Aorta (tissue), 5 donors: ENCODE data around the gene PEAK1. TPM values are rescaled to one million over a fixed set of nuclear protein-coding genes. Genes with fewer than 3 reads are reported as not detected.

ENCODE experiments used
- ATAC-seq: fragments of 200-7000 bp; cut with Tn5 transposase; one replicate; pipeline ENCODE4 v1.9.1; 2022; ENCODE audit warnings: moderate library complexity; ENCODE audit not compliant: low FRiP score
- DNase-seq, 2 donors: peaks; one replicate each; pipeline ENCODE4 v3.0.0-alpha.2; 2020
- H3K27ac ChIP-seq, 2 donors: one replicate each; pipeline ENCODE4 v1.5.1; 2013; ENCODE audit warnings: low read length in 2 of 2, mild to moderate bottlenecking in 2 of 2, moderate library complexity in 2 of 2, control low read depth in 1 of 2, inconsistent platforms in 1 of 2, low read depth in 1 of 2
- H3K27me3 ChIP-seq, 2 donors: one replicate each; pipeline ENCODE4 v1.6.1; 2013; ENCODE audit warnings: control low read depth in 1 of 2, low read length in 1 of 2, mild to moderate bottlenecking in 1 of 2, moderate library complexity in 1 of 2; ENCODE audit not compliant: insufficient read depth in 2 of 2, control insufficient read depth in 1 of 2
- H3K36me3 ChIP-seq, 2 donors: one replicate each; pipeline ENCODE4 v1.6.1; 2013; ENCODE audit warnings: control low read depth in 1 of 2, low read length in 1 of 2, mild to moderate bottlenecking in 1 of 2; ENCODE audit not compliant: insufficient read depth in 2 of 2, control insufficient read depth in 1 of 2
- H3K4me1 ChIP-seq, 2 donors: one replicate each; pipeline ENCODE4 v1.6.1; 2013; ENCODE audit warnings: low read length in 2 of 2, control low read depth in 1 of 2, mild to moderate bottlenecking in 1 of 2, moderate library complexity in 1 of 2; ENCODE audit not compliant: insufficient read depth in 2 of 2, control insufficient read depth in 1 of 2
- H3K4me3 ChIP-seq, 2 donors: one replicate each; pipeline ENCODE4 v1.5.1; 2013; ENCODE audit warnings: low read length in 2 of 2, control low read depth in 1 of 2, mild to moderate bottlenecking in 1 of 2
- H3K9me3 ChIP-seq: one replicate; pipeline ENCODE4 v1.6.1; 2013; ENCODE audit warnings: mild to moderate bottlenecking, low read length; ENCODE audit not compliant: control insufficient read depth
- WGBS, 2 donors: extraction: QIAGEN DNeasy Blood & Tissue Kit; methylation state at CpG; one replicate each; pipeline ENCODE4 v1.1.7; 2013; 5-methylcytosine and 5-hydroxymethylcytosine counted together
- intact Hi-C, 2 donors: fragments of 100-400 bp; cut with DNase I; formaldehyde crosslinking; loops; one replicate each; pipeline versions ENCODE4 v1.14.2 to v1.15.0; 2022
- polyA plus RNA-seq, 2 donors: library from polyadenylated mRNA; stranded (reverse); fragments of 200-250 nt; gene quantifications; one replicate each; pipeline ENCODE4 v1.2.3, GENCODE V29; 2013
- total RNA-seq, 2 donors: library from RNA; stranded (reverse); fragmentation: NEBNext Ultra II Directional; extraction: Animal tissue kit (Norgen Biotek cat#: 25700); gene quantifications; one replicate each; pipeline ENCODE4 v1.2.1, GENCODE V29; 2021
- donor health status: healthy with polysubstance abuse.
- donor health status: Bipolar disorder and iron deficiency.
- donor health status: DM: no; HTN: no; CAD: no.
- donor health status: DM: no; HTN: no; CAD: no.
- donor health status: DM: yes; HTN: yes; CAD: no.

Gene PEAK1
- total and polyA plus RNA-seq, 4 donors = 8.0 to 105 (median 53.4) TPM

- H3K4me1 ChIP-seq = peaks cover 0 to 5% of the 10 kb centered on the region in 2 donors
- intact Hi-C loops = no loop called here
- no peak overlapping the region for H3K4me3 ChIP-seq
- DNase-seq (no peak), ATAC-seq (no peak)
- H3K36me3 ChIP-seq = no peaks in the 10 kb centered on the region
- no peaks in the 10 kb centered on the region for H3K27me3 ChIP-seq
- H3K9me3 ChIP-seq = no peaks in the 10 kb centered on the region
- H3K27ac ChIP-seq = no peak overlapping the region
- 45 to 51% methylated on average over 4 of the region's 4 CpGs for WGBS, 2 donors
These were observed 72.7 kb downstream of the PEAK1 start for GRCh38 chr15:77347197-77347596.

- H3K27ac ChIP-seq = no peak overlapping the region
- ATAC-seq (no peak), DNase-seq (no peak)
- no peak overlapping the region for H3K4me3 ChIP-seq
- no peaks in the 10 kb centered on the region for H3K27me3 ChIP-seq
- WGBS, 2 donors = 93 to 95% methylated on average over 4 of the region's 4 CpGs
- H3K9me3 ChIP-seq = no peaks in the 10 kb centered on the region
- H3K36me3 ChIP-seq = no peaks in the 10 kb centered on the region
- H3K4me1 ChIP-seq = peaks cover 0 to 3% of the 10 kb centered on the region in 2 donors
- intact Hi-C loops = no loop called here
These were observed 73.5 kb downstream of the PEAK1 start for GRCh38 chr15:77346245-77347036.

GRCh38 chr15:77342807-77343206, 77.1 kb downstream of the PEAK1 start:
- intact Hi-C loops = no loop called here
- Histone ChIP-seq H3K27me3 (no peaks in the 10 kb centered on the region), H3K4me3 (no peak overlapping the region), H3K9me3 (no peaks in the 10 kb centered on the region), H3K36me3 (no peaks in the 10 kb centered on the region), H3K4me1 (peaks cover 0 to 3% of the 10 kb centered on the region in 2 donors), H3K27ac (no peak overlapping the region)
- DNase-seq (no peak), ATAC-seq (no peak)
- WGBS, 2 donors = 81 to 84% methylated on average over 3 of the region's 3 CpGs

- no peak overlapping the region for H3K4me3 ChIP-seq
- no peak for DNase-seq
- no peak overlapping the region for H3K27ac ChIP-seq
- no peaks in the 10 kb centered on the region for H3K36me3 ChIP-seq
- H3K4me1 ChIP-seq = peaks cover 0 to 2% of the 10 kb centered on the region in 2 donors
- 88 to 92% methylated on average over 3 of the region's 3 CpGs for WGBS, 2 donors
- no peaks in the 10 kb centered on the region for H3K9me3 ChIP-seq
- ATAC-seq = no peak
- H3K27me3 ChIP-seq = no peaks in the 10 kb centered on the region
- intact Hi-C loops = no loop called here
These were observed 79.7 kb downstream of the PEAK1 start for GRCh38 chr15:77340245-77340644.

- 97 to 98% methylated on average over 2 of the region's 2 CpGs for WGBS, 2 donors
- H3K4me1 ChIP-seq = peaks cover 0 to 2% of the 10 kb centered on the region in 2 donors
- no peak for ATAC-seq
- no peaks in the 10 kb centered on the region for H3K9me3 ChIP-seq
- no peak for DNase-seq
- no peak overlapping the region for H3K4me3 ChIP-seq
- no peaks in the 10 kb centered on the region for H3K36me3 ChIP-seq
- intact Hi-C loops = no loop called here
- H3K27ac ChIP-seq = no peak overlapping the region
- no peaks in the 10 kb centered on the region for H3K27me3 ChIP-seq
These were observed 83.9 kb downstream of the PEAK1 start for GRCh38 chr15:77336006-77336405.

- Histone ChIP-seq H3K27me3 (no peaks in the 10 kb centered on the region), H3K4me3 (no peak overlapping the region), H3K27ac (no peak overlapping the region), H3K36me3 (no peaks in the 10 kb centered on the region), H3K4me1 (peaks cover 0 to 2% of the 10 kb centered on the region in 2 donors), H3K9me3 (no peaks in the 10 kb centered on the region)
- DNase-seq (no peak), ATAC-seq (no peak)
- intact Hi-C loops = no loop called here
- 71 to 73% methylated on average over 4 of the region's 4 CpGs for WGBS, 2 donors
These were observed 84.6 kb downstream of the PEAK1 start for GRCh38 chr15:77335298-77335697.

GRCh38 chr15:77333166-77333565, 86.7 kb downstream of the PEAK1 start:
- Histone ChIP-seq H3K27me3 (no peaks in the 10 kb centered on the region), H3K27ac (no peak overlapping the region), H3K9me3 (no peaks in the 10 kb centered on the region), H3K4me3 (no peak overlapping the region), H3K4me1 (peaks cover 0 to 2% of the 10 kb centered on the region in 2 donors), H3K36me3 (no peaks in the 10 kb centered on the region)
- ATAC-seq (no peak), DNase-seq (no peak)
- intact Hi-C loops = no loop called here
- WGBS, 2 donors = 67 to 69% methylated on average over 2 of the region's 2 CpGs

- ATAC-seq (no peak), DNase-seq (no peak)
- Histone ChIP-seq H3K4me3 (no peak overlapping the region), H3K4me1 (no peaks in the 10 kb centered on the region), H3K27me3 (no peaks in the 10 kb centered on the region), H3K36me3 (no peaks in the 10 kb centered on the region), H3K9me3 (no peaks in the 10 kb centered on the region), H3K27ac (no peak overlapping the region)
- intact Hi-C loops = no loop called here
- WGBS, 2 donors = 88 to 95% methylated on average over 1 of the region's 1 CpG
These were observed 90.7 kb downstream of the PEAK1 start for GRCh38 chr15:77329202-77329601.

- no peaks in the 10 kb centered on the region for H3K4me1 ChIP-seq
- no peak for ATAC-seq
- H3K9me3 ChIP-seq = no peaks in the 10 kb centered on the region
- no peak overlapping the region for H3K4me3 ChIP-seq
- WGBS, 2 donors = 44 to 48% methylated on average over 3 of the region's 3 CpGs
- DNase-seq = no peak
- intact Hi-C loops = no loop called here
- no peaks in the 10 kb centered on the region for H3K36me3 ChIP-seq
- no peaks in the 10 kb centered on the region for H3K27me3 ChIP-seq
- no peak overlapping the region for H3K27ac ChIP-seq
These were observed 91.9 kb downstream of the PEAK1 start for GRCh38 chr15:77327844-77328529.
